NT2/D1 (cell line): ENCODE data around the gene OR52L1.

ENCODE experiments used
- SUZ12 ChIP-seq: IDR thresholded peaks from 2 replicates; pipeline ENCODE4 v1.6.1; 2011; ENCODE audit not compliant: insufficient read length, insufficient read depth; ENCODE audit errors: extremely low read depth
- YY1 ChIP-seq: IDR thresholded peaks from 2 replicates; pipeline ENCODE4 v1.6.1; 2011; ENCODE audit not compliant: insufficient read length, insufficient read depth
- ZNF274 ChIP-seq: IDR thresholded peaks from 2 replicates; pipeline ENCODE4 v1.6.1; 2011; ENCODE audit warnings: mild to moderate bottlenecking, low read depth, low read length

GRCh38 chr11:5941951-5942350, 44.8 kb downstream of the OR52L1 start, which contains the start of gene OR56A3:
- no peak for TF ChIP-seq YY1
- TF ChIP-seq ZNF274: no peak
- no peak for TF ChIP-seq SUZ12
